Gastrocnemius medialis (tissue), 4 donors: ENCODE results near the gene SEC61A2.

Source experiments
- POLR2A ChIP-seq, 2 donors: fragments of 450-650 bp; IDR thresholded peaks; one replicate each; pipeline ENCODE4 v1.6.1; 2017; ENCODE audit warnings: antibody characterized with exemption in 2 of 2, mild to moderate bottlenecking in 2 of 2, moderate library complexity in 2 of 2
- TF ChIP-seq, protein P1 (sequence below), 5 experiments: fragments of 450-650 bp in 3 of 5; fragments of 200-600 bp in 2 of 5; sonication (generic) in 2 of 5; IDR thresholded peaks in 4 of 5; conservative IDR thresholded peaks in 1 of 5; 1 replicate in 4 of 5; 2 replicates in 1 of 5; pipeline ENCODE4 v1.5.1; 2016 to 2019; ENCODE audit warnings: antibody characterized with exemption in 5 of 5, mild to moderate bottlenecking in 3 of 5, moderate library complexity in 3 of 5

DNA sequence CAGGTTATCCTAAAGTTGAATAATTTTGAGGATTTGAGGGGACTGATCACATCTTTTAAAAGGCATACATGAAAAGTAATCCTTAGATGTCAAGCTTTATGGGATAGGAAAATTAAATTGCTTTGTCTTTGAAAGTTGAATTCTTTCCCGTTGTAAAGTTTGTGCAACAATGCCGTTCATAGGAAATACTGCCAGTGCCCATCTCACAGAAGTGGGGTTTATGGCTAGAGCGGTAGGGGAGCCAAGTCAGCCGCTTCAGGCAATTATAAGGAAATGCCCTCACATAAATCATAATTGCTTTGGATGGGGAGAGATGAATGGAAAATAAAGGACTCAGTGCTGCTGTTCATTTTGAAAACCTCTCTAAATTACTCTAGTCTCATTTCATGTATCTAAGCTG is 84.6 kb downstream of the SEC61A2 start:
- TF ChIP-seq, protein P1, sequence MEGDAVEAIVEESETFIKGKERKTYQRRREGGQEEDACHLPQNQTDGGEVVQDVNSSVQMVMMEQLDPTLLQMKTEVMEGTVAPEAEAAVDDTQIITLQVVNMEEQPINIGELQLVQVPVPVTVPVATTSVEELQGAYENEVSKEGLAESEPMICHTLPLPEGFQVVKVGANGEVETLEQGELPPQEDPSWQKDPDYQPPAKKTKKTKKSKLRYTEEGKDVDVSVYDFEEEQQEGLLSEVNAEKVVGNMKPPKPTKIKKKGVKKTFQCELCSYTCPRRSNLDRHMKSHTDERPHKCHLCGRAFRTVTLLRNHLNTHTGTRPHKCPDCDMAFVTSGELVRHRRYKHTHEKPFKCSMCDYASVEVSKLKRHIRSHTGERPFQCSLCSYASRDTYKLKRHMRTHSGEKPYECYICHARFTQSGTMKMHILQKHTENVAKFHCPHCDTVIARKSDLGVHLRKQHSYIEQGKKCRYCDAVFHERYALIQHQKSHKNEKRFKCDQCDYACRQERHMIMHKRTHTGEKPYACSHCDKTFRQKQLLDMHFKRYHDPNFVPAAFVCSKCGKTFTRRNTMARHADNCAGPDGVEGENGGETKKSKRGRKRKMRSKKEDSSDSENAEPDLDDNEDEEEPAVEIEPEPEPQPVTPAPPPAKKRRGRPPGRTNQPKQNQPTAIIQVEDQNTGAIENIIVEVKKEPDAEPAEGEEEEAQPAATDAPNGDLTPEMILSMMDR (IDR thresholded peaks at IDR 0.05 in 4 of 5, conservative IDR thresholded peaks at IDR 0.05 in 1 of 5) = no peak
- TF ChIP-seq POLR2A (IDR thresholded peaks at IDR 0.05) = no peak
